ENCODE data around the gene SECISBP2.

- TF ChIP-seq CTCF (IDR thresholded peaks at IDR 0.05; ENCODE audit: low read length) (no peak), EZH2 (IDR thresholded peaks at IDR 0.05; ENCODE audit: borderline replicate concordance, low read length) (no peak)
Observed at GRCh38 chr9:89350988-89351557, 32.8 kb downstream of the SECISBP2 start.
